Gastrocnemius medialis (tissue), 4 donors: ENCODE measurements around the gene DTWD2. TPM values are rescaled to one million over a fixed set of nuclear protein-coding genes. Genes with fewer than 3 reads are reported as not detected.
"Not testable (repeated sequence)": the region's sequence is repeated elsewhere in the genome, so short reads cannot be mapped to it uniquely, and the experiment has no call there.

Experiments used
- ATAC-seq, 2 donors: fragments of 150-250 bp; one replicate each; pipeline ENCODE4 v1.9.1; 2016
- DNase-seq, 2 donors: peaks; one replicate each; pipeline ENCODE4 v3.0.0-alpha.2; 2019
- H3K27ac ChIP-seq, 4 donors: fragments of 200-600 bp; sonication (generic); 1 replicate in 1 of 4; 2 replicates in 3 of 4; pipeline ENCODE4 v1.5.1; 2016 to 2018; ENCODE audit warnings: mild to moderate bottlenecking in 2 of 4, moderate library complexity in 1 of 4
- H3K27me3 ChIP-seq, 3 donors: fragments of 200-600 bp; sonication (generic) in 2 of 3; 1 replicate in 1 of 3; 2 replicates in 2 of 3; pipeline versions ENCODE4 v1.5.1 to v1.6.0; 2016 to 2019; ENCODE audit warnings: mild to moderate bottlenecking in 1 of 3, moderate library complexity in 1 of 3
- H3K36me3 ChIP-seq, 2 donors: fragments of 200-600 bp; sonication (generic) in 1 of 2; one replicate each; pipeline ENCODE4 v1.5.1; 2017 to 2018
- H3K4me1 ChIP-seq, 2 donors: fragments of 200-600 bp; sonication (generic) in 1 of 2; one replicate each; pipeline ENCODE4 v1.5.1; 2016 to 2017; ENCODE audit warnings: mild to moderate bottlenecking in 2 of 2
- H3K4me3 ChIP-seq, 4 donors: fragments of 200-600 bp; sonication (generic) in 3 of 4; 1 replicate in 1 of 4; 2 replicates in 3 of 4; pipeline ENCODE4 v1.5.1; 2016 to 2019; ENCODE audit warnings: mild to moderate bottlenecking in 2 of 4
- H3K9me3 ChIP-seq, 3 donors: fragments of 200-600 bp; sonication (generic) in 2 of 3; 1 replicate in 1 of 3; 2 replicates in 2 of 3; pipeline ENCODE4 v1.5.1; 2016 to 2019
- CTCF ChIP-seq, 5 experiments: fragments of 450-650 bp in 3 of 5; fragments of 200-600 bp in 2 of 5; sonication (generic) in 2 of 5; IDR thresholded peaks in 4 of 5; conservative IDR thresholded peaks in 1 of 5; 1 replicate in 4 of 5; 2 replicates in 1 of 5; pipeline ENCODE4 v1.5.1; 2016 to 2019; ENCODE audit warnings: antibody characterized with exemption in 5 of 5, mild to moderate bottlenecking in 3 of 5, moderate library complexity in 3 of 5
- POLR2A ChIP-seq, 2 donors: fragments of 450-650 bp; IDR thresholded peaks; one replicate each; pipeline ENCODE4 v1.6.1; 2017; ENCODE audit warnings: antibody characterized with exemption in 2 of 2, mild to moderate bottlenecking in 2 of 2, moderate library complexity in 2 of 2
- in situ Hi-C, 4 donors: fragments of 200-750 bp; cut with MboI; loops; one replicate each; pipeline versions ENCODE4 v1.15.0 to v1.8.0; 2017; ENCODE audit warnings: low sequenced_read_pairs in 4 of 4
- intact Hi-C: fragments of 100-400 bp; cut with DNase I; formaldehyde crosslinking; loops from one replicate; pipeline ENCODE4 v1.15.1; 2023; ENCODE audit warnings: low total_unique reads
- total RNA-seq, 4 donors: library from RNA; depleted of rRNA; stranded (reverse); fragments of >200 nt; gene quantifications; one replicate each; pipeline versions ENCODE4 v1.1.0 to v1.2.3, GENCODE V29; 2016

The DTWD2 gene
- total RNA-seq, 4 donors from 2014 or later, result 2.5 to 19.2 (median 8.0) TPM

- TF ChIP-seq CTCF (IDR thresholded peaks at IDR 0.05 in 4 of 5, conservative IDR thresholded peaks at IDR 0.05 in 1 of 5) (no peak), POLR2A (IDR thresholded peaks at IDR 0.05) (no peak)
- Histone ChIP-seq H3K27ac (no peak overlapping the region), H3K27me3 (no peaks in the 10 kb centered on the region), H3K4me3 (no peak overlapping the region), H3K9me3 (no peaks in the 10 kb centered on the region), H3K4me1 (peaks cover 4 to 5% of the 10 kb centered on the region in 2 donors), H3K36me3 (no peaks in the 10 kb centered on the region)
- in situ Hi-C loops (loop anchor here (10.0 to 25.0 kb wide), 5 partner anchors 231 to 433 kb away; no protein-coding TSS in a partner anchor), intact Hi-C loops (no loop called here)
- no peak for DNase-seq
- ATAC-seq, result no peak
These were observed 6.6 kb downstream of the DTWD2 start for GRCh38 chr5:118981783-118982182.

GRCh38 chr5:118980438-118980837 is 7.9 kb downstream of the DTWD2 start:
- DNase-seq, result no peak

GRCh38 chr5:118980017-118980416 is 8.3 kb downstream of the DTWD2 start:
- H3K27me3 ChIP-seq, result no peaks in the 10 kb centered on the region
- no peak for DNase-seq
- H3K9me3 ChIP-seq, result no peaks in the 10 kb centered on the region
- no peak for ATAC-seq
- no peaks in the 10 kb centered on the region for H3K4me1 ChIP-seq
- no peak for TF ChIP-seq POLR2A (IDR thresholded peaks at IDR 0.05)
- TF ChIP-seq CTCF (IDR thresholded peaks at IDR 0.05 in 4 of 5, conservative IDR thresholded peaks at IDR 0.05 in 1 of 5), result no peak
- in situ Hi-C loops (loop anchor here (10.0 to 25.0 kb wide), 5 partner anchors 232 to 435 kb away; no protein-coding TSS in a partner anchor), intact Hi-C loops (no loop called here)
- no peaks in the 10 kb centered on the region for H3K36me3 ChIP-seq
- H3K27ac ChIP-seq, result no peak overlapping the region
- no peak overlapping the region for H3K4me3 ChIP-seq

More at GRCh38 chr5:118980438-118980837, 7.9 kb downstream of the DTWD2 start:
- no peaks in the 10 kb centered on the region for H3K9me3 ChIP-seq
- H3K36me3 ChIP-seq, result no peaks in the 10 kb centered on the region
- H3K27me3 ChIP-seq, result no peaks in the 10 kb centered on the region
- no peak overlapping the region for H3K4me3 ChIP-seq
- ATAC-seq, result no peak
- in situ Hi-C loops, result loop anchor here (10.0 to 25.0 kb wide), 5 partner anchors 232 to 434 kb away; no protein-coding TSS in a partner anchor
- H3K4me1 ChIP-seq, result no peaks in the 10 kb centered on the region
- no peak for TF ChIP-seq POLR2A (IDR thresholded peaks at IDR 0.05)
- no peak for TF ChIP-seq CTCF (IDR thresholded peaks at IDR 0.05 in 4 of 5, conservative IDR thresholded peaks at IDR 0.05 in 1 of 5)
- intact Hi-C loops, result no loop called here
- H3K27ac ChIP-seq, result no peak overlapping the region

DNA sequence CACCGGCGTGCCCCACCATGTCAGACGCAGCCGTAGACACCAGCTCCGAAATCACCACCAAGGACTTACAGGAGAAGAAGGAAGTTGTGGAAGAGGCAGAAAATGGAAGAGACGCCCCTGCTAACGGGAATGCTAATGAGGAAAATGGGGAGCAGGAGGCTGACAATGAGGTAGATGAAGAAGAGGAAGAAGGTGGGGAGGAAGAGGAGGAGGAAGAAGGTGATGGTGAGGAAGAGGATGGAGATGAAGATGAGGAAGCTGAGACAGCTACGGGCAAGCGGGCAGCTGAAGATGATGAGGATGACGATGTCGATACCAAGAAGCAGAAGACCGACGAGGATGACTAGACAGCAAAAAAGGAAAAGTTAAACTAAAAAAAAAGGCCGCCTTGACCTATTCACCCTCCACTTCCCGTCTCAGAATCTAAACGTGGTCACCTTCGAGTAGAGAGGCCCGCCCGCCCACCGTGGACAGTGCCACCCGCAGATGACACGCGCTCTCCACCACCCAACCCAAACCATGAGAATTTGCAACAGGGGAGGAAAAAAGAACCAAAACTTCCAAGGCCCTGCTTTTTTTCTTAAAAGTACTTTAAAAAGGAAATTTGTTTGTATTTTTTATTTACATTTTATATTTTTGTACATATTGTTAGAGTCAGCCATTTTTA is 14.4 kb downstream of the DTWD2 start:
- H3K27ac ChIP-seq, H3K27me3 ChIP-seq, DNase-seq, ATAC-seq, in situ Hi-C loops, H3K4me1 ChIP-seq, H3K4me3 ChIP-seq, H3K9me3 ChIP-seq, H3K36me3 ChIP-seq, intact Hi-C loops: not testable (repeated sequence)

DNA sequence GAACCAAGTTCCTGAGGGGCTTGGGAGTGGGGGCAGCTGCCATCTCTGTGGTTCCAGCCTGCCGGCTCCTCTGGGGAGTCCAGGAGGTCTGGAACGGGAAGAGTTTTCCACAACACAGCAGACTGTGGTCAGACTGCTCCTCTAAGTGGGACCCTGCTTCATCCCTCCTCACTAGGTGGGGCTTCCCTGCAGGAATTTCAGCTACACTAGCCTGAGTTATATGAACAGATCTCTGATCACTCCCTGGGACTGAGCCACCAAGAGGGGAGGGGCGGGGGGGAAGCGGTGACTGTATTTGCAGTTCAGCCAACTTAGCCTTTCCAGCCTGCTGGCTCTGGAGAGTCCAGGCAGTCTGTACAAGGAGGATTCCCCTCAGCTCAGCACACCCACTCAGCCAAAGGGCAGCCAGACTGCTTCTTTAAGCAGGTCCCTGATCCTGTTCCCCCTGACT is 19.4 kb downstream of the DTWD2 start:
- H3K27me3 ChIP-seq, result no peaks in the 10 kb centered on the region

More for the DNA sequence above, 19.4 kb downstream of the DTWD2 start:
- Histone ChIP-seq H3K36me3 (no peaks in the 10 kb centered on the region), H3K9me3 (no peaks in the 10 kb centered on the region), H3K4me1 (peaks cover 0 to 4% of the 10 kb centered on the region in 2 donors), H3K4me3 (no peak overlapping the region), H3K27ac (no peak overlapping the region)
- TF ChIP-seq CTCF (IDR thresholded peaks at IDR 0.05 in 4 of 5, conservative IDR thresholded peaks at IDR 0.05 in 1 of 5) (no peak), POLR2A (IDR thresholded peaks at IDR 0.05) (no peak)
- ATAC-seq (no peak), DNase-seq (no peak)
- intact Hi-C loops, result no loop called here
- in situ Hi-C loops, result no loop called here
